Subcutaneous adipose tissue (tissue), 4 donors: ENCODE data around the gene FUCA1. TPM values are rescaled to one million over a fixed set of nuclear protein-coding genes. Genes with fewer than 3 reads are reported as not detected.

ENCODE experiments used
- total RNA-seq, 4 donors: library from RNA; depleted of rRNA; stranded (reverse); fragments of >200 nt; gene quantifications; one replicate each; pipeline ENCODE4 v1.1.0, GENCODE V29; 2016
- TF ChIP-seq, protein P1 (sequence below): fragments of 450-650 bp; IDR thresholded peaks from one replicate; pipeline ENCODE4 v1.5.1; 2016; ENCODE audit warnings: low read depth, mild to moderate bottlenecking, control low read depth, antibody characterized with exemption, moderate library complexity

Gene FUCA1
- total RNA-seq, 4 donors from 2014 or later, result 30.0 to 121 (median 38.6) TPM

DNA sequence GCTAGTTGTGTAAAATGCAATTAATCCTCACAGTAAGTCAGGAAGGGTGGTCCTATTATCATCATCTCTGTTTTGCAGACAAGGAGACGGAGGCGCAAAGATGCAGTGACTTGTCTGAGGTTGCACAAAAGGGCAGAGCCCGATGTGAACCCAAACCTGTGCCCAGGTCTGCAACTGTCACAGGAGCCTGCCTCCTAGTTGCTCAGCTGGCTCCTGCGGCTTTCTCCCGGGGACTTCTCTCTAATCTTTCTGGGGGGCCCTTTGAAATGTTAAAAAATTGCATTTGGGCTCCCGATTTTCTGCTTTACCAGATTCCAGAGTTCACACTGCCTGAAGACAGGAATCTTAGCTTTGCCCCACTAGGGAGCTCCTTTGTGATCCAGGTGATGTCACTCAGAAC, 35.7 kb upstream of the FUCA1 start:
- TF ChIP-seq, protein P1, sequence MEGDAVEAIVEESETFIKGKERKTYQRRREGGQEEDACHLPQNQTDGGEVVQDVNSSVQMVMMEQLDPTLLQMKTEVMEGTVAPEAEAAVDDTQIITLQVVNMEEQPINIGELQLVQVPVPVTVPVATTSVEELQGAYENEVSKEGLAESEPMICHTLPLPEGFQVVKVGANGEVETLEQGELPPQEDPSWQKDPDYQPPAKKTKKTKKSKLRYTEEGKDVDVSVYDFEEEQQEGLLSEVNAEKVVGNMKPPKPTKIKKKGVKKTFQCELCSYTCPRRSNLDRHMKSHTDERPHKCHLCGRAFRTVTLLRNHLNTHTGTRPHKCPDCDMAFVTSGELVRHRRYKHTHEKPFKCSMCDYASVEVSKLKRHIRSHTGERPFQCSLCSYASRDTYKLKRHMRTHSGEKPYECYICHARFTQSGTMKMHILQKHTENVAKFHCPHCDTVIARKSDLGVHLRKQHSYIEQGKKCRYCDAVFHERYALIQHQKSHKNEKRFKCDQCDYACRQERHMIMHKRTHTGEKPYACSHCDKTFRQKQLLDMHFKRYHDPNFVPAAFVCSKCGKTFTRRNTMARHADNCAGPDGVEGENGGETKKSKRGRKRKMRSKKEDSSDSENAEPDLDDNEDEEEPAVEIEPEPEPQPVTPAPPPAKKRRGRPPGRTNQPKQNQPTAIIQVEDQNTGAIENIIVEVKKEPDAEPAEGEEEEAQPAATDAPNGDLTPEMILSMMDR, result no peak

- TF ChIP-seq, protein P1, result no peak
These were observed 34.5 kb upstream of the FUCA1 start for GRCh38 chr1:23902321-23903278.

- TF ChIP-seq, protein P1, result no peak
These were observed 31.0 kb upstream of the FUCA1 start for GRCh38 chr1:23899070-23899469.

DNA sequence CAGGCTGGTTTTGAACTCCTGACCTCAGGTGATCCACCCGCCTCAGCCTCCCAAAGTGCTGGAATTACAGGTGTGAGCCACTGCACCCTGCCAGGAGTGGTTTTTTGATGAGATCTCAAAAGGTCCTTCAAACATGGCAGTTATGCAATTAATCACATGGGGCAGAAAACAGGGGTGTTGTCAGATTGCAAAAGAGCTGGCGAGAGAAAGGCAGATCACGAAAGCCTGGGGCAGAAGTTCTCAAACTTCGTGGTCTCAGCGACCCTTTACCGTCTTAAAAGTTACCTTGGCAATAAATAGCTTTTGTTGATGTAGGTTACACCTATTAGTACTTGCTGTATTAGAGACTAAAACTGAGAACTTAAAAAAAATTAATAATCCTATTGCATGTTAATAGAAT, 29.0 kb upstream of the FUCA1 start:
- TF ChIP-seq, protein P1, result no peak

DNA sequence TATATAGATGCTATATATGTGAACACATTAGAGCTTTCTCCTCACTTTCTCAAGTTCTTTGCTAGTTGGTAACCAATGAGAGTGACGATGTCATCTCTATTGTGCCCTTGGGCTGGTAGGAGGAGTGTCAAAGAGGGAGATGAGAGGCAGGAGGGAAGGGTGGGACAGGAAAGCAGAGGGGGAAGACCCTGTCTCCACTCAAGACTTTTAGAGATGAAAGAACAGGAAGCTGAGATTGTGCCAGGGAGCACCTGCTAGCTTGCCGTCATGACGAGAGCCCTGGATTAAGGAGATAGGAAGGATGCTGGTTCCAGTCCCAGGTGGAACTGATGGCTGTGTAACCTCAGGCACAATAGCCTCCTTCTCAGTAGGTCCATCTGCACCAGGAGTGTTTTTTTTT, 28.4 kb upstream of the FUCA1 start:
- TF ChIP-seq, protein P1, result no peak

DNA sequence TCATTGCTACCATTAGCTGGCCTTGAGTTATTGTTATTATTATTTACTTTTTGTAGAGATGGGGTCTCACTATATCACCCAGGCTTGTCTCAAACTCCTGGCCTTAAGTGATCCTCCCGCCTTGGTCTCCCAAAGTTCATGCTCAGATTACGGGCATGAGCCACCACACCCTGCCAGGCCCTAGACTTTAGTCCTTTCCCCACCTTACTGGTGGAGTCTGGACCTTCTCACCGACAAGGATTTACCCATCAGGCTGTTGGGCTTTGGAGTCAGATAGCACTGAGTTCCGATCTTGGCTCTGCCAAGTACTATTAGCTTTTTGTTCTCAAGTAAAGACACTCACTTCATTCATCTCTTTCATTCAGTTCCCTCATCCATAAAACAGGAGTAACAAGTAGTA, 27.9 kb upstream of the FUCA1 start:
- TF ChIP-seq, protein P1, result no peak

DNA sequence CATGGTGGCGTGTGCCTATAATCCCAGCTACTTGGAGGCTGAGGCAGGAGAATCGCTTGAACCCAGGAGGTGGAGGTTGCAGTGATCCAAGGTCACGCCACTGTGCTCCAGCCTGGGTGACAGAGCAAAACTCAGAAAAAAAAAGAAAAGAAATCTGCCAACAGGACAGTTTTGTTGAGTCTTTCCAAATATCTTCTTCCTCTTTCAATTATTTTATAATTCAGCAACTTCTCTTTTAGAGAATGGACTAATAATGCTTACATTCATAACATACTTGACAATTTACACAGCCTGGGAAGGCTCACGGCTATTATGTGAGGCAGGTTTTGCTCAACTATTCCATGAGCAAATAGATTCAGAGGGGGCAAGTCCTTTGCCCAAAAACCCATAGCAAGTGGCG, 27.0 kb upstream of the FUCA1 start:
- TF ChIP-seq, protein P1, result no peak
